Spleen (tissue), 7 donors: ENCODE data around the gene PAQR8.

Experiments
- POLR2A ChIP-seq, 3 donors: fragments of 450-650 bp; IDR thresholded peaks; one replicate each; pipeline ENCODE4 v1.5.1; 2017; ENCODE audit warnings: antibody characterized with exemption in 3 of 3, mild to moderate bottlenecking in 1 of 3
- POLR2AphosphoS5 ChIP-seq, 3 donors: sonication (generic); formaldehyde crosslinking; IDR thresholded peaks; one replicate each; pipeline ENCODE4 v1.5.1; 2017; ENCODE audit warnings: antibody characterized with exemption in 3 of 3
- TF ChIP-seq, protein P1 (sequence below), 11 experiments: fragments of 200-600 bp in 7 of 11; fragments of 450-650 bp in 4 of 11; sonication (generic) in 4 of 11; IDR thresholded peaks in 8 of 11; conservative IDR thresholded peaks in 3 of 11; 1 replicate in 7 of 11; 2 replicates in 4 of 11; pipeline versions ENCODE4 v1.4.0 to v1.8.0; 2016 to 2021; ENCODE audit warnings: antibody characterized with exemption in 11 of 11, inconsistent platforms in 4 of 11, mild to moderate bottlenecking in 1 of 11
- donor health status: DM: no; HTN: no; CAD: no; lungs with moderate emphysema.
- donor health status: DM: no; HTN: no; CAD: no.
- donor health status: DM: no; HTN: no; CAD: no.

DNA sequence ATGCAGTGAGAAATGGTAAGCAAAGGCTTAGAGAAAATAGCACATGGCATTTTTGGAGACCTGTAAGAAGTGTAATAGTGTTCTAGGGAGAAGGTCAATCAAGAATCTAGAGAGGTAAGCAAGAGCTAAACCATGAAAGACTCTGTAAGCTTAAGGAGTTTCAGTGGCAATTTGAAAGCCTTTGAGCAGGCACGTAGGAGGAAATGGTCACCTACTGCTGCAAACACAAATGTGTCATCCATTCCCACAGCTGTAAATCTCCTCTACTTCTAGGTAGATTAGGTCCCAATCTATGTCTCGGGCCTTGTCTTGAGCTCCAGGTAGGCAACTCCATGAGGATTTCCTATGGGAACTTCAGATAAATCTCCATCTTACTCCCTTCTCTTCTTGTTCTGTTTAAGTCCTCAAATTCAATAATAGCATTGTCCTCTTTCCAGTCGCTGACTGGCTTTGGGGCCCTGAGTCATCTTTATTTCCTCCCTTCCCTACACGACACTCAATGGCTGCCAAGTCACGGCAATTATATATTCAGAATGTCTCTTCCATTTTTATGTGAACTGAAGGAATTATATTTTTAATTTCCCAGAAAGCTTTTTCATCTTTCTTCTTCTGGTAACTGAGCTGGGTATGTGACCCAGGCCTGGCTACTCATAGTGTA, 24.2 kb upstream of the PAQR8 start:
- TF ChIP-seq, protein P1, sequence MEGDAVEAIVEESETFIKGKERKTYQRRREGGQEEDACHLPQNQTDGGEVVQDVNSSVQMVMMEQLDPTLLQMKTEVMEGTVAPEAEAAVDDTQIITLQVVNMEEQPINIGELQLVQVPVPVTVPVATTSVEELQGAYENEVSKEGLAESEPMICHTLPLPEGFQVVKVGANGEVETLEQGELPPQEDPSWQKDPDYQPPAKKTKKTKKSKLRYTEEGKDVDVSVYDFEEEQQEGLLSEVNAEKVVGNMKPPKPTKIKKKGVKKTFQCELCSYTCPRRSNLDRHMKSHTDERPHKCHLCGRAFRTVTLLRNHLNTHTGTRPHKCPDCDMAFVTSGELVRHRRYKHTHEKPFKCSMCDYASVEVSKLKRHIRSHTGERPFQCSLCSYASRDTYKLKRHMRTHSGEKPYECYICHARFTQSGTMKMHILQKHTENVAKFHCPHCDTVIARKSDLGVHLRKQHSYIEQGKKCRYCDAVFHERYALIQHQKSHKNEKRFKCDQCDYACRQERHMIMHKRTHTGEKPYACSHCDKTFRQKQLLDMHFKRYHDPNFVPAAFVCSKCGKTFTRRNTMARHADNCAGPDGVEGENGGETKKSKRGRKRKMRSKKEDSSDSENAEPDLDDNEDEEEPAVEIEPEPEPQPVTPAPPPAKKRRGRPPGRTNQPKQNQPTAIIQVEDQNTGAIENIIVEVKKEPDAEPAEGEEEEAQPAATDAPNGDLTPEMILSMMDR (IDR thresholded peaks at IDR 0.05 in 8 of 11, conservative IDR thresholded peaks at IDR 0.05 in 3 of 11) = no peak
- no peak for TF ChIP-seq POLR2AphosphoS5 (IDR thresholded peaks at IDR 0.05)
- TF ChIP-seq POLR2A (IDR thresholded peaks at IDR 0.05) = no peak
